Measurements from ENCODE around the gene PLEK. TPM values are rescaled to one million over a fixed set of nuclear protein-coding genes. Genes with fewer than 3 reads are reported as not detected.
"Not testable (repeated sequence)": the region's sequence is repeated elsewhere in the genome, so short reads cannot be mapped to it uniquely, and the experiment has no call there.

PLEK gene
- total and polyA plus RNA-seq, 8 donors, result 0.45 to 18.1 (median 3.8) TPM

DNA sequence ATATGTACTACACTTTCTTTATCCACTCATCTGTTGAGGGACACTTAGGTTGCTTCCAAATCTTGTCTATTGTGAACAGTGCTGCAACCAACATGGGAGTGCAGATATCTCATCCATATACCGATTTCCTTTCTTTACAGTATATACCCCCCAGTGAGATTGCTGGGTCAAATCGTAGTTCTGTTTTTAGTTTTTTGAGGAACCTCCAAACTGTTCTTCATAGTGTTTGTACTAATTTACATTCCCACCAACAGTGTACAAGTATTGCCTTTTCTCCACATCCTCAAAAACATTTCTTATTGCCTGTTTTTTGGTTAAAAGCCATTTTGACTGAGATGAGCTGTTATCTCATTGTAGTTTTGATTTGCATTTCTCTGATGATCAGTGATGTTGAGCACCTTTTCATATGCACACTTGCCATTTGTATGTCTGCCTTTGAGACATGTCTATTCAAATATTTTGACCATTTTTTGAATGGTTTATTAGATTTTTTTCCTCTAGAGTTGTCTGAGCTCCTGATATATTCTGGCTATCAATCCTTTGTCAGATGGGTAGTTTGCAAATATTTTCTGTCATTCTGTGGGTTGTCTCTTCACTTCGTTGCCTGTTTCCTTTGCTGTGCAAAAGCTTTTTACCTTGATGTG lies 12.2 kb downstream of the PLEK start:
- 74 to 87% (median 80%) methylated on average over 3 of the region's 3 CpGs for WGBS, 5 donors
- Histone ChIP-seq H3K27me3 (no peaks in the 10 kb centered on the region), H3K36me3 (peaks cover 0 to 14% (median 4%) of the 10 kb centered on the region in 4 donors), H3K27ac (no peak overlapping the region), H3K4me3 (no peak overlapping the region), H3K4me1 (peaks cover 0 to 10% (median 0%) of the 10 kb centered on the region in 4 donors), H3K9me3 (no peaks in the 10 kb centered on the region)
- no peak for DNase-seq
- TF ChIP-seq POLR2A (IDR thresholded peaks at IDR 0.05) (no peak), POLR2AphosphoS5 (IDR thresholded peaks at IDR 0.05) (no peak), EP300 (IDR thresholded peaks at IDR 0.05) (no peak)
- TF ChIP-seq, protein P1, sequence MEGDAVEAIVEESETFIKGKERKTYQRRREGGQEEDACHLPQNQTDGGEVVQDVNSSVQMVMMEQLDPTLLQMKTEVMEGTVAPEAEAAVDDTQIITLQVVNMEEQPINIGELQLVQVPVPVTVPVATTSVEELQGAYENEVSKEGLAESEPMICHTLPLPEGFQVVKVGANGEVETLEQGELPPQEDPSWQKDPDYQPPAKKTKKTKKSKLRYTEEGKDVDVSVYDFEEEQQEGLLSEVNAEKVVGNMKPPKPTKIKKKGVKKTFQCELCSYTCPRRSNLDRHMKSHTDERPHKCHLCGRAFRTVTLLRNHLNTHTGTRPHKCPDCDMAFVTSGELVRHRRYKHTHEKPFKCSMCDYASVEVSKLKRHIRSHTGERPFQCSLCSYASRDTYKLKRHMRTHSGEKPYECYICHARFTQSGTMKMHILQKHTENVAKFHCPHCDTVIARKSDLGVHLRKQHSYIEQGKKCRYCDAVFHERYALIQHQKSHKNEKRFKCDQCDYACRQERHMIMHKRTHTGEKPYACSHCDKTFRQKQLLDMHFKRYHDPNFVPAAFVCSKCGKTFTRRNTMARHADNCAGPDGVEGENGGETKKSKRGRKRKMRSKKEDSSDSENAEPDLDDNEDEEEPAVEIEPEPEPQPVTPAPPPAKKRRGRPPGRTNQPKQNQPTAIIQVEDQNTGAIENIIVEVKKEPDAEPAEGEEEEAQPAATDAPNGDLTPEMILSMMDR (IDR thresholded peaks at IDR 0.05), result no peak
- intact Hi-C loops (cut with DNase I; ENCODE audit: low total_unique reads), result no loop called here

DNA sequence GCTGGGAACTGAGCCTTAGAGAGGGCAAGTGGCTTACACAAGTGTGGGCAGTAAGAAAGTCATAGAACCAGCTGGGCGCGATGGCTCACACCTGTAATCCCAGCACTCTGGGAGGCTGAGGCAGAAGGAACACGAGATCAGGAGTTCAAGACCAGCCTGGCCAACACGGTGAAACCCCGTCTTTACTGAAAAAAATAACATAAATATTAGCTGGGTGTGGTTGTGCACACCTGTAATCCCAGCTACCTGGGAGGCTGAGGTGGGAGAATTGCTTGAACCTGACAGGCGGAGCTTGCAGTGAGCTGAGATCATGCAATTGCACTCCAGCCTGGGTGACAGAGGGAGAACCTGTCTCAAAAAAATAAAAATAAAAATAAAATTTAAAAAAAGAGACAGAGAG lies 13.7 kb downstream of the PLEK start:
- WGBS, 5 donors, result 75 to 85% (median 81%) methylated on average over 6 of the region's 6 CpGs
- H3K27ac ChIP-seq; intact Hi-C loops (cut with DNase I; ENCODE audit: low total_unique reads); DNase-seq; H3K4me3 ChIP-seq; H3K9me3 ChIP-seq; H3K27me3 ChIP-seq: not testable (repeated sequence)
- Histone ChIP-seq H3K4me1 (peaks cover 0 to 10% (median 0%) of the 10 kb centered on the region in 4 donors), H3K36me3 (peaks cover 0 to 14% (median 4%) of the 10 kb centered on the region in 4 donors)

DNA sequence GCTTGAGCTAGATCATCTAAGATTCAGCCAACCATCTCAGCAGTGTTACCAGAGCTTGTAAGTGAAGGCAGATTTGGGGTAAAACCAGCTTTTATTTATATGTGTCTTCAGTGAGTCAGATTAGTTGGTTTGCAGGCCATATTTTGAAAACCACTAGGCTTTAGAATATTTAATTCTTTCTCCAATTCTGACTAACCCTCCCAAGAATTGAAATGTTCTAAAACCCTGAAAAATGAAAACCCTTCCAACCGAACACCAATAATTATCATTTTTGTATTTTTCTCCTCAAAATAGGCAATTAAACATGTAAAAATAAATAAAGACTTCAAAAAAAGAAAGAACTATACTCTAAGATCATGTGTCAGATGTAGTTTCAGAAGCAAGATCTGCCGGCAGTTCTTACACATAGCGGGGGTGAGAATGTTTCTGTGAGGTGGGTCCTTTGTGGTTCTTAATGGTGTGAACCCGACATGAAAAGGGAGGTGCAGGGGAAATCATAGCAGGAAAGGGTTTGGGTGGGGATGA lies 14.2 kb downstream of the PLEK start:
- H3K4me3 ChIP-seq, result no peak overlapping the region
- no peak overlapping the region for H3K27ac ChIP-seq
- intact Hi-C loops (cut with DNase I; ENCODE audit: low total_unique reads), result no loop called here
- H3K4me1 ChIP-seq, result peaks cover 0 to 10% (median 0%) of the 10 kb centered on the region in 4 donors
- H3K27me3 ChIP-seq, result no peaks in the 10 kb centered on the region
- no peaks in the 10 kb centered on the region for H3K9me3 ChIP-seq
- TF ChIP-seq, protein P1 (IDR thresholded peaks at IDR 0.05), result no peak
- TF ChIP-seq EP300 (IDR thresholded peaks at IDR 0.05), result no peak
- TF ChIP-seq POLR2AphosphoS5 (IDR thresholded peaks at IDR 0.05), result no peak
- no peak for TF ChIP-seq POLR2A (IDR thresholded peaks at IDR 0.05)
- WGBS, 5 donors, result 70 to 78% (median 73%) methylated on average over 4 of the region's 4 CpGs
- peaks cover 0 to 14% (median 4%) of the 10 kb centered on the region in 4 donors for H3K36me3 ChIP-seq
- no peak for DNase-seq

- Histone ChIP-seq H3K4me1 (peaks cover 0 to 11% (median 0%) of the 10 kb centered on the region in 4 donors), H3K36me3 (peaks cover 0 to 14% (median 4%) of the 10 kb centered on the region in 4 donors), H3K9me3 (no peaks in the 10 kb centered on the region), H3K27me3 (no peaks in the 10 kb centered on the region), H3K27ac (no peak overlapping the region), H3K4me3 (no peak overlapping the region)
- intact Hi-C loops (cut with DNase I; ENCODE audit: low total_unique reads), result no loop called here
- 83 to 89% (median 88%) methylated on average over 3 of the region's 3 CpGs for WGBS, 5 donors
- DNase-seq, result no peak
- TF ChIP-seq POLR2A (IDR thresholded peaks at IDR 0.05), result no peak
- TF ChIP-seq, protein P1 (IDR thresholded peaks at IDR 0.05), result no peak
- TF ChIP-seq EP300 (IDR thresholded peaks at IDR 0.05), result no peak
- TF ChIP-seq POLR2AphosphoS5 (IDR thresholded peaks at IDR 0.05), result no peak
These were observed 18.7 kb downstream of the PLEK start for GRCh38 chr2:68383778-68384177.
